DMS79 treated with DMSO at 0.1 percent for 48 hours (cell line): Measurements from ENCODE around the gene TNNC2.
"Not testable (repeated sequence)": the region's sequence is repeated elsewhere in the genome, so short reads cannot be mapped to it uniquely, and the experiment has no call there.

Experiments
- DNase-seq: peaks from one replicate; lab custom pipeline; 2025; lab: John Stamatoyannopoulos, UW

Gene TNNC2

GRCh38 chr20:45827030-45827652, at the start of gene TNNC2:
TNNC2 (minus strand) TSS chr20:45827312; CDS start chr20:45827248, 64 bp downstream.
- no peak for DNase-seq

GRCh38 chr20:45874576-45874975, 47.5 kb upstream of the TNNC2 start:
- DNase-seq: no peak

GRCh38 chr20:45874104-45874481, 47.0 kb upstream of the TNNC2 start:
- DNase-seq: not testable (repeated sequence)

DNA sequence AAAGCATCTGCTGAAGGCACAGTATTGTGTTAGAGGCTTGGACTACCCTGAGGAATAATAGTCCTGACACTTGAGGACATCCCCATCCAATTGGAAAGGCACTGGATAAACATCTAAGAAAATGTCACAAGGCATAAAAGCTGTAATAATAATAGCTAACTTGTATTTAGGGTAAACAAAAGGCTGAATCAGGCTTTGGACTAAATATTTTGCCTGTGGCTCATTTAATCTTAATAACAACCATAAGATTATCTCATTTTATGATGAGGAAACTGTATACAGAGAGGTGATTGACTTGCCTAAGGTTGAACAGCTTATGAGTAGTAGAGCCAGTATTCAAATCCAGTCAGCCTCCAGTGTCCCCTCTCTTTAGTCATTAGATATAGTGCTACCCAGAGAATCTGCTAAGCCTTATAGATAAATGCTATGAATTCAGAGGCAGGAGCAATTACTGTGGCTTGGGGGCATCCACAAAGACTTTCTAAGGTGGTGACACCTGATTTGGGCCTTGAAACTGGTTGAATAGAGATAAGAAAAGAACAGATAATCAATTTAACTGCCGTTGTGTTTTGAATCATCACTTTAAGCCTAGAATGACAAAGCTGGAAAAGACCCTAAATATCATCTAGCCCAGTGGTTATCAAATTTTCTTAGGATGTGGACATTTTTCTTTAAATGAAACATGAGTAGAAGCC, 46.4 kb upstream of the TNNC2 start:
- DNase-seq: no peak

DNA sequence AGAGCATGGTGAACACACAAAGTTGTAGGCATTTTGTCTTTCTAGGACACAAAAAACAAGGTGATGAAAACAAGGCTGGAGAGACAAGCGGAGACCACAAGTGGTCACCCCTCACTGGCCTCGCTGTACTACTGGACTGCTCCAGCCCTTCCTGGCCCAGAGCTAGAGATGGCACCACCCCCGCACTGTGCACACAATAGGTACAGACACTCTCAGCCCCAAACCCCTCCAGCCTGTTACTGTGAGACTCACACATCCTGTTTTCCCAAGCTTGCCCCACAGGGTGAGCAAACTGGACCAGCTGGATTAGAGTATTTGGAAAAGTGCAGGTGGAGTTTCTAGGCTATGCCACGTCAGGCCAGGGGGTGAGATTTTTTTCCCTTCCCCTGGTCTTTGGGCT, 45.5 kb upstream of the TNNC2 start:
- DNase-seq: no peak

- no peak for DNase-seq
These were observed 40.7 kb upstream of the TNNC2 start for GRCh38 chr20:45867819-45868176.

DNA sequence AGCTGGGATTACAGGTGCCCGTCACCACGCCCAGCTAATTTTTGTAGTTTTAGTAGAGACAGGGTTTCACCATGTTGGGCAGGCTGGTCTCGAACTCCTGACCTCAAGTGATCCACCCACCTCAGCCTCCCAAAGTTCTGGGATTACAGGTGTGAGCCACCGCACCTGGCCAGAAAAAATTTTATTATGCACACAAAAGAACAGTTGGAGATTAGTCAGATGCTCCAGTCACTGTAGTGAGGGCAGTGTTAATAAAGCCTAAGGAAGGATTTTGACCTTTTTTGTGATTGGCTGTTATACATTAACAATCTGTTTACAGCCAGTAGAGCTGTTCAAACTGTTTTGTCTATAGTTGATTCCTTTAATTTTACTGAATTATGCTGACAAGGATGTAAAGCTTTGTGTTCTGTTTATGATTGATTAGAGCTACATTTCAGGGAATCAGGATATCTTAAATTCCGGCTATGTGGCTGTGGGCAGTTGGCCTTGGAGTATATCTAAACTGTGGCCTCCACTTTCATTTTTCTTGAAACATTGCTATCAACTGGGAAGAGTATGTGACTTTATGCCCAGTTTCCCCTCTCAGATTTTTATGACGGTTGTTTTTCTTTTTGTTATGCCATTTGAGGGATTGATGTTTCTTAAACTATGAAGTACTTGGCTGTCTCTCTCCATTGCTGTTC, 40.2 kb upstream of the TNNC2 start:
- no peak for DNase-seq

GRCh38 chr20:45866454-45866853, 39.3 kb upstream of the TNNC2 start:
- DNase-seq: no peak

DNA sequence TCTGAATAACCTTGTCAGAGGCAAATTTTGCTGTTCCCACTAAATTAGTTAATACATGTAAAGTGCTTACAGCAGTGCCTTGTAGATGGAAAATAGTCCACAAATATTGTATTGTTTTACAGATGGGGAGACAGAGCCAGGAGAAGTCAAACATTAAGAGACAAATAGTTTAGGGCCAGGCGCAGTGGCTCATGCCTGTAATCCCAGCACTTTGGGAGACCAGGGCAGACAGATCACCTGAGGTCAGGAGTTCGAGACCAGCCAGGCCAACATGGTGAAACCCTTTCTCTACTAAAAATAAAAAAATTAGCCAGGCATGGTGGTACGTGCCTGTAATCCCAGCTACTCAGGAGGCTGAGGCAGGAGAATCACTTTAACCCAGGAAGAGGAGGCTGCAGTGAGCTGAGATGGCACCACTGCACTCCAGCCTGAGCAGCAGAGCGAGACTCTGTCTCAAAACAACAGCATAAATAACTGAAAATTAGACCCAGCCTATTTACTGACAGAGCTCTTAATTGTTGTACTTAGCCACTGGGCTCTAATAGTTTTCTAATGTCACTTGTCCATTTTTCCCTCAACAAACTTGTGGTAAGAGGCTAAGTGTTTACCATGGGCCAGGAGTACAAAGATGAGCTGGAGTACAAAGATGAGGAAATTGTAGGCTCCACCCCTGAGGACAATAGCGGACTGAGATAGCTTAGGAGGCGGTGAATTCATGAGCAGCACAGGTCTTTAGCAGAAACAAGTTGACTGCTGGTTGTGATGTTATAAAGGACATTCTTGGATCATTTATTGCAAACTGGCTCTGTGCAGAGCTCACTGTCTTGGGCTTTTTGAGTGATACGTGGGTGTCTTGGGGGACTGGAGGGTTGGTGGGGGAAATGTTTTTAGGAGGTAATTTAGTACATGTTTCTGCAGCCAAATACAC, 36.7 kb upstream of the TNNC2 start:
- DNase-seq: no peak

GRCh38 chr20:45861221-45862075, 34.3 kb upstream of the TNNC2 start:
- peak; percentile 13 for DNase-seq

DNA sequence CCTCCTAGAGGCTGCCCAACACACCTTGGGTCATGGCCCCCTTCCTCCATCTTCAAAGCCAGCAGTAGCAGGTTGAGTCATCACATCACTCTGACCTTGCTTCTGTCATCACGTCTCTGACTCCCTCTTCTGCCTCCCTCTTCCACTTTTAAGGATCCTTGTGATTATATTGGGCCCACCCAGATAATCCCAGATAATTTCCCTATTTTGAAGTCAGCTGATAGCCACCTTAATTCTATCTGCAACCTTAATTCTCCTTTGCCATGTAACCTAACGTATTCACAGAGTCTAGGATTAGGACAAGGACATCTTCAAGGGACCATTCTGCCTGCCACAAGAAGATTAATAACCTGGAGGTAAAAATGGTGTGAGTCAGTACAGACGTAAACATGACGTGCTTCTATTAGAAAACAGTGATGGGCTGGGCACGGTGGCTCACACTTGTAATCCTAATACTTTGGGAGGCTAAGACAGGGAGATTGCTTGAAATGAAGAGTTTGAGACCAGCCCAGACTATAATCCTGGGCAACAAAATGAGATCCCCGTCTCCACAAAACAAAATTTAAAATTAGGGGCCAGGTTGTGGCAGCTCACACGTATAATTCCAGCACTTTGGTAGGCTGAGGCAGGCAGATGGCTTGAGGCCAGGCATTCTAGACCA, 33.6 kb upstream of the TNNC2 start:
- DNase-seq: no peak

GRCh38 chr20:45859916-45860315, 32.8 kb upstream of the TNNC2 start:
- no peak for DNase-seq

DNA sequence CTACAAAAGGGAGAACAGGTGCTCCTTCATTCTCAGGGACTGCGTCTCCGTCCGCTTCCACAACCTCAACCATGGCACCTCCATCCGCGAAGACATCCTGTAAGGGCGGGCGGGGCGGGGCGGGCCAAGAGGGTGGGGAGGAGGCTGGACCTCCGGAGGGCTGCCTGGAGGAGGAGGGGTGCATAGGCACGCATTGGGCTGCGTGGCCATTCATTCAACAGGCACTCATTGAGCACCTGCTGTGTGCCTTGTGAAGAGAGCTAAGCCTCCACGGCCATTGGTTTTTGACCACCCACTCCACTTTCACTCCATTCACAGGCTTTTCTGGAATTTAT, 30.7 kb upstream of the TNNC2 start:
- no peak for DNase-seq

DNA sequence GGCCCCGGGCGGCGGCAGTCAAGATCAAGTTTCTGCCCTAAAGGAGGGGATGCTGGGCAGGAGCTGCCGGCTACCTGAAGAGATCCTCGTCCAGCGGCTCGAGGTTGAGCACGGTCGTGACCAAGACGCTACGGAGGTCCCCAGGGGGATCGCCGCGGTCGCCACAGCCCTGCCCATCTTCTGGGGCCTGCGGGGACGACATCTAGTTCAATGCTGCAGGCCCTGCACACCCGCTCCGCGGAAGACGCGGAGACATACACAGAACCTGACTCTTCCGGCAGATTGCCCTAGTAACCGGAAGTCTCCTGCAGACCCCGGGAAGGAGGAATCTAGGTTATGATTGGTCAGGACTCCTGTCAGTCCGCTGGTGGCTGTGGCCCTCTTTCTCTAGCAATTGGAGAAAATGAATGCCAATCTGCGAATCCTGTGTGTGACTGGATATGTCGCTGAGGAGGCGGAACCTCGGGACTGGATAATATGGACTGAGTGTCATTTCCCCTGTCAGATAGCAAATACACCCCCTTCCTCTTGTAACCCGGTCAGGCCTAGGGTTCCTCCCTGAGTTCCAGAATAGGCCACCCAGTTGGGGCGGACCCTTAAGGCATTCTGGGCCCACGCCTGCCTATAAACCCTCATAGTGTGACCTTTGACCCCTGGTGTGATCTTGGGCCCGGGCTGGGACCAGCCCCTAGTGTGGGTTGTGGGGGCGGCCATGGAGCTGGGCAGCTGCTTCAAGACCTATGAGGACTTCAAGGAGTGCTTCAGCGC, 30.2 kb upstream of the TNNC2 start, which contains the start of the genes ACOT8 and ZSWIM3:
Gene ACOT8, minus strand, starts transcription at position 279 of the 768 bp plus-strand sequence. Its CDS starts 77 bp downstream, at position 202.
Gene ZSWIM3, plus strand, starts transcription at position 501 of the 768 bp plus-strand sequence. Its CDS starts 212 bp downstream, at position 713.
- DNase-seq: peak; percentile 93

- no peak for DNase-seq
These were observed 26.4 kb upstream of the TNNC2 start for GRCh38 chr20:45853484-45853883.

DNA sequence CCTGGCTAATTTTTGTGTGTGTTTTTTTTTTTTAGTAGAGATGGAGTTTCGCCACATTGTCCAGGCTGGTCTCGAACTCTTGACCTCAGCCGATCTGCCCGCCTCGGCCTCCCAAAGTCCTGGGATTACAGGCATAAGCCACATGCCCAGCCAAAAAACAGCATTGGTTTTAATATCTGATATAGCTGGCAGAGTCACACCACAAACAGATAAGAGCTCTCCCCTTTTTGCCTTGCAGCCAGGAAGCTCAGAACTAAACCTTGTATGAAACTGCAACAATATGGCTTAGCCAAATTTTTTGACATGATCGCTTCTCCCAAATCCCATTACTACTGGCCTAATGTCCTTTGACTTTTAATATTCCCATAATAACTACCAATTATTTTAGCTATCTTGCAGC, 25.2 kb upstream of the TNNC2 start:
- DNase-seq: no peak

DNA sequence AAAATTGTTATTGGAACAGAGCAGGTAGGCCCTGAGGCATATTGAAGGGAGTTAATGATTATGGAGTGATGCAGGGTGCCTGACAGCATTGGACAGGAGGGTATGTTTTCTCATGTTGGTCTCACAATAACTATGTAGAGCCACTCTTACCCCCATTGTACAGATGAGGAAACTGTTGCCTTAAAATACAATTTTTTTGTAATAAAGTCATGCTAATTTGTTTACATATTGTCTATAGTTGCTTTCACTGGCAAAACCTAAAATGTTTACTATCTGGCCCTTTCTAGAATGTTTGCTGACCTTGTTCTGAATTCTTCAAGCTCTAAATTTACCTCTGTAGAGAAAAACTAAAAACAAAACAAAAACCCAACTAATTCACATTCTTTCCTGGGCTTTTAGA, 24.4 kb upstream of the TNNC2 start:
- DNase-seq: no peak

- DNase-seq: no peak
These were observed 23.8 kb upstream of the TNNC2 start for GRCh38 chr20:45850926-45851325.

DNA sequence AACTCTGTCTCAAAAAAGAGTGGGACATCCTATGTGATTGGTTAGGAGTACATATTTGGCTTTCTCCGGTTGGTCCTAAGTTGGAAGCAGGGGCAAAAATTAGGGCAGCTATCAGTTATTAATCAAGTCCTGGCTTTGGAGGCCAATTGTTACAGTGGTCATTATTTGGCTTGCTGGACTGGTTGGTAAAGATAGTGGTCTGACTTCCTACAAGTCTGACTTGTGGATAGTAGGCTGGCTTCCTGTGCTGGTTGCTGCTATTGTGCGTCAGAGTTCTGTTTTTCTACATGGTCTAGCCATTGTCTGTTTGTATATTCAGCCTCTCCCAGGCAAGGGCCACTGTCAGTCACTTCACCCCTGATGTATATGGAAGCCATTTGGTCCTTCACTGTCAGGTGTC, 23.1 kb upstream of the TNNC2 start:
- DNase-seq: no peak
